Activated CD4-positive, alpha-beta T cell treated with anti-CD3 and anti-CD28 coated beads, Interleukin-2, amount 50 U/mL, for 1 hour (primary cell): ENCODE results near the gene ARRDC4.

ENCODE experiments used
- DNase-seq: peaks from one replicate; pipeline ENCODE4 v3.0.0-alpha.2; 2020

ARRDC4 gene, protein sequence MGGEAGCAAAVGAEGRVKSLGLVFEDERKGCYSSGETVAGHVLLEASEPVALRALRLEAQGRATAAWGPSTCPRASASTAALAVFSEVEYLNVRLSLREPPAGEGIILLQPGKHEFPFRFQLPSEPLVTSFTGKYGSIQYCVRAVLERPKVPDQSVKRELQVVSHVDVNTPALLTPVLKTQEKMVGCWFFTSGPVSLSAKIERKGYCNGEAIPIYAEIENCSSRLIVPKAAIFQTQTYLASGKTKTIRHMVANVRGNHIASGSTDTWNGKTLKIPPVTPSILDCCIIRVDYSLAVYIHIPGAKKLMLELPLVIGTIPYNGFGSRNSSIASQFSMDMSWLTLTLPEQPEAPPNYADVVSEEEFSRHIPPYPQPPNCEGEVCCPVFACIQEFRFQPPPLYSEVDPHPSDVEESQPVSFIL

GRCh38 chr15:97960364-97961066 is at the start of gene ARRDC4:
ARRDC4 (plus strand) TSS chr15:97960703; CDS start chr15:97960862, 159 bp downstream.
- peak; percentile 93 for DNase-seq

- DNase-seq: no peak
Observed at GRCh38 chr15:97914711-97915110, 45.8 kb upstream of the ARRDC4 start.

DNA sequence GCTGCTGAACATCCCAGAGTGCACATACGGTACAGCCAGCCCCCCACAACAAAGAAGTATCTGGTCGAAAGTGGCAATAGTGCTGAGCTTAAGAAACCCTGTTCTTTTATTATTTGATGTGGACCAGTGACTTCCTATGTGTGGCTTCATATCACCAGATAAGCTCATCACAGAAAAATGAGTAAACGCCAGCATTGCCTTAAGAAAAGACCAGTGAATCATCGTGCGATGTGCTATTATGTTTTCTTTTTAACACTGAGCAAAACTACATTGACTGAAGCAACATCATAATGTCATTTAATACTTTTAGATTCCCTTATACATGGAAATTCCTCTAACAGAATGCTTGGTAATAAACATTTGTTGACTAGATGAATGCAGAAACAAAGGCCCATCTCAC is 45.2 kb upstream of the ARRDC4 start:
- no peak for DNase-seq

DNA sequence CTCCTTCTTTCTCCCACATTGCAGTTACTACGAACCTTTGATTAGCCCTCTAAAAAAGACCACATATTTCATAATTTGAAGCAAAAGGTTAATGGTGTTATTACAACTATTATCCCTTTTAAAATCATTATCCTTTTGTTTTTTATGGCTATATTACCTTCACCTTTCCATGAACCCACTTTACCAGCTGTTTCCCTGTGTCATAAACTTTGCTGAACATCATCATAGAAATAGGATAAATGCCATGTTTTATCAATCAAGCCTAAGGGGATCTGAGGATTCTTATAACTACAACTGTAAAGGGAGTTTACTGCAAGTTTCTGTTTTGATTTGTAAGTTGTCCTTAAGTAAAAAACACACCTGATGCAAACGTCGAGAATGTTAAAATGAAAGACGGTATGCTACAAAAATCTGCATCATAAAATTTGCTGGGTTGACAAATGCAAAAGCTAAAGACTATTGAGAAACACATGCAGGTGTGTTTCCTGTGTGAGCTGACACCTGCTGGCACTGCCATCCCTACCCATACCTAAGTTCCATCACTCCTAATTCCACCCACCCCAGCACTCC is 39.1 kb upstream of the ARRDC4 start:
- no peak for DNase-seq

DNA sequence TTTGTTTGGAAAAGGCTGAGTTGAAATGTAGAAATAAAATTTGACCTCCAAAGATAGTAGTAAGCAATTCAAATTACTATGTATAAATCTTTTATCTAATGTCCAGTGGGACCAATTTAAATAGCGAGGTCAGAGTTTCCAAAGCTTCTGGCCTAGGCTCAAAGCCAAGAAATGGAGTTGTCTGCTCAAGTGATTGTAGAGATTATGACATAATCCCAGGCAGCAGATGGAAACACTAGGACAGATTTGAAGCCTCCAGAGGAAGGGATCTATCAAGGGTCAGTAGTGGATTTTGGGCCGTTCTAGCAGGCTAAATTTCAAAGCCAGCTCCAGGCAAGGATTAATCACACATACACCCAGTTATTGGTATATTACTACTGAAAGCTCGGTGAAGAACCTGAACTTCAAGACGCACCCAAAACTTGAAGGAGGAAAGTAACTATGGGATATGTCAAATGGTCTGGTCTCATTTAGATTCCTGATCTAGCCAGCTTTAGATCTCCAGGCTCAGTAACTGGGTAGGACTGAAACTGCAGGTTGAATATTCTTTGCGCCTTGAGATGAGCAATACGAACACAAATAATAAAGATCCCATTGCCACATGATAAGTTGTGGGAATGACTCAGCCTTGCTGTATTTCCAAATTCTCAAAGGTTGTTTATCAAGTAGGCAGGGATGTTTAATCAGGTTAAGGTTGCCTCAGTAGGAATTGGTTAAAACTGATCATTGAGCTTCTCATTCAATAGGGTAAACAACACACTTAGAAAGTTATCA is 30.9 kb upstream of the ARRDC4 start:
- no peak for DNase-seq

DNA sequence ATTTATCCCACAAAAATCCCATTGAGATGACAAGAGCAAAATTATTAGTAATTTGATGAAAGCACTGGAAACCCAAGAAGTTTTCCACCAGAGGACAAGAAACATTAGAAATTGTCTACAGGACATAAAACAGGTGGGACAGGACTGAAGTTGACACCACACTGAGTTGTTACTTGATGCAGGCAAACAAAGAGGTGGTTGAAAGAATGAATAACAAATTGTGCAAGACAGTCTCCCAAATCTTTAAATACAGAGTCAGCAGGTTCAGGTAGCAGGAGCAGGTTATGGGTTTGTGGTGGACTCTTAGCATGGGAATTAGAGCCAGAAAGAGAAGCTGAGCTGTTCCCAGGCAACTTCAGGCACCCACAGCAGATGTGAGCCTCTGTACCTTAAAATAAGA is 30.3 kb upstream of the ARRDC4 start:
- DNase-seq: no peak

- DNase-seq: no peak
Observed at GRCh38 chr15:97931314-97931713, 29.2 kb upstream of the ARRDC4 start.

GRCh38 chr15:97933589-97933988 is 26.9 kb upstream of the ARRDC4 start:
- DNase-seq: no peak

GRCh38 chr15:97940993-97941392 is 19.5 kb upstream of the ARRDC4 start:
- no peak for DNase-seq

GRCh38 chr15:97941572-97941971 is 18.9 kb upstream of the ARRDC4 start:
- no peak for DNase-seq

DNA sequence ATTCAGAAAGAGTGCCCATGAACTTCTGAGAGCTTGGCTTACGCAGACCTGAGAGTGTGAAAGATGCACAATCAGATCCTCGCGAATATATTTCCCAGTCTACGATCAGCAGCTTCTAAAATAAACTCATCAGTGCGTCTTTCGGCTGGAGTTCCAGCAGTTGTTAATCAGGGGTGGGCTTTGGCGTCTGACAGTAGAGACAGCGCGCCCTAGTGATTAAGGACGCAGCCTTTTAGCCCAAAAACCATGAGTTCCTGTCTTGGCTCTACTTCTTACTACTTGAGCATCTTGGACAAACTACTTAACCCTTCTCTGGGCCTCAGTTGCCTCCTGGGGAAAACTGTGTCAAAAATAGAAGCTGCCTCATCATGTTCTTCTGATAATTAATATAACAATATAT is 15.8 kb upstream of the ARRDC4 start:
- no peak for DNase-seq

DNA sequence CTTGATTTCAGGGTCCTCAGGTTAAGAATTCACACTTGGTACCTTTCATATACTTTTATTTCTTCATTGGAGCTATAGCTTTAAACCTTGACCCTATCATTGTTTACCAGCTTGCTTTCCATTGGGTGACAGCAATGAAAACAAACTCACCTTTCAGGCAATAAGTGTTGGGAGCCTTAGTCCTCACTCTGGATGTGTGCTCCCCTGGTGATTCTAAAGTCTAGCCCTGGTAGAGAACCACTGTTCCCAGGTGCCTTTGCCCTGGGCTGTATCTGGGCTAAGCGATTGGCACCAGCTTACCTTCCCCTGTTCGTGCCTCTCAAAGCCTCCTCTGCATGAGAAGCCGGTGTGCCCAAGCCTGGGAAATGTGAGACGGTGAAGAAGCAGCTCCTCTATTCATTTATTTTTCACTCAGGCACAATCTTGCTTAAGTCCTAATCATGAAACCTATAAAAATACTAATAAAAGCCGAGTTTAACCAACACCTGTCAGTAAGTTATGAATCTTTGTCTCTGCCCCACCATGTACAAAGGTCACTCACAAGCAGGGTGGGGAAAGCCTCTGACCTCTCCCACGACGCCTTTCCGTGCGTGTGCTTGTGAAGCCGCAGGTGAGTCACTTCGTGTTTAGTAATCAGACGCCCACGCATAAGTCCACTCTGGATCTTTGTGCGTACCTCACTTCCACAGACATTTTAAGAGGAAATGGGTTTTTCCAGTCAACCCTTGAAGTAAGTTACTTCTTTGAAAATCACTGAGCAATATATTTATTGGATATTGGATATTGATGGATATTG is 12.8 kb upstream of the ARRDC4 start:
- no peak for DNase-seq

GRCh38 chr15:97953254-97953653 is 7.2 kb upstream of the ARRDC4 start:
- DNase-seq: no peak

DNA sequence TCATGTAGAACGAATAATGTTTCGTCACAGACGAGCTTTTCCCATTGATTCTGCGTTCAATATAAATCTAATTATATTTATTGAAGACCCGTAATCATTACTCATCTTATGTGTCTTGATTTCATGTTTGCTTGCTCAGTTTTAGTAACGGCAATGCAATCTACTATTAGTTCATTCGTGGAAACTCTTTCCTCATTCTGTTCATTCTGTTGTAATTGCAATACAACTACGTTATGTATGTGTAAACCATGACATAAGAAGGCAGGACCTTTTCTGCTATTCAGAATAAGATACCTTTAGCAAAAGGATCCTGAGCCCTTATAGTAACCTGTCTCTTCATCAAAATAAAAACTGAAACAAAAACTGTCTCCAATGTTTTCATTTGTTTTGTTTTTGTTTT is 6.8 kb upstream of the ARRDC4 start:
- DNase-seq: no peak

DNA sequence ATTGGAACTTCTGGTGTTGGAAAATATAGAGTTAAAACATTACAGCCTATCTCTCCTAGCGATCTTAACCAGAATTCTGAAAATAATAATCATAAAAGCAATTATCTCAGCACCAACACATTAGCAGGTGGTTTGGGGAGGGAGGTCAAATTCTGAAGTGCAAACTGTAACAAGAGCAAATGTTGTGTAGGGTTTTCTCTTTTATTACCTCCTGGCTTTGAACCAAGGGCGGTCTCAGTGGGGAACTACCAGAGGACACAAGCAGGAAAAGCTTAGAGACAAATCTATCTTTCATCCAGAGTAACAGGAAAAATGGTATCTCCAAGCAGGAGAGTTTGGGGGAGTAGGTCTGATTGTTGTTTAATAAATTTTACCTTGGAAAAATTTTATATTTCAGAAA is 5.5 kb upstream of the ARRDC4 start:
- no peak for DNase-seq

- DNase-seq: no peak
Observed at GRCh38 chr15:97955529-97955928, 5.0 kb upstream of the ARRDC4 start.

DNA sequence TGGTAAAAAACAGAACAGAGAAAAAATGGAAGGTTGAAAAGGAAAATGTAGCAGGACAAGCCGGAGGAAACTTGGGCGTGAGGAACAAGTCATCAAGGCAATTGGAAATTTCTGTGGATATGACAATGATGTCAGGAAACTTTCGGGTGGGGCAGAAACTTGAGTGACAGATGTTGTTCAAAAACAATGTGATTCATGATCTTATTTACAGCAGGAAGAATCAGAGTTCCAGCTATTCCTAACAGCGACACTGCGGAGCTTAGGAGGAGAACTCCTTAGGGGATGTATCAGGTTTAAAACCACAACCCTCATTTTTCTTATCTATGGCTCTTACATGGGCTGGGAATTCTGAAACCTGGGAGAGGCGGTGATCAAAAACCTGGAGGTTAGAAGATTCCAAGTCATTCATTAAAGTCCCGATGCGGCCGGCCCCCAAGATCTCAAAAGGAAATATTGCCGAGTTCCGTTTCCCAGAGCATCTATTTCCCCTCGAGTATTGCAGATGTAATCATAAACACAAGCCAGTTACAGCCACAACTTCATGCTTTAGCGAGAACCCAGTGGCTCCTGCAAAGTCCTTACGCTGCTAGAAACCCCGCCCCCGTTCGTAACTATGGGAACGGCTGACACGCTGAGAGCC is 659 bp upstream of the ARRDC4 start:
- DNase-seq: no peak

GRCh38 chr15:97961067-97961954 is 808 bp downstream of the ARRDC4 start:
- DNase-seq: peak; percentile 3

DNA sequence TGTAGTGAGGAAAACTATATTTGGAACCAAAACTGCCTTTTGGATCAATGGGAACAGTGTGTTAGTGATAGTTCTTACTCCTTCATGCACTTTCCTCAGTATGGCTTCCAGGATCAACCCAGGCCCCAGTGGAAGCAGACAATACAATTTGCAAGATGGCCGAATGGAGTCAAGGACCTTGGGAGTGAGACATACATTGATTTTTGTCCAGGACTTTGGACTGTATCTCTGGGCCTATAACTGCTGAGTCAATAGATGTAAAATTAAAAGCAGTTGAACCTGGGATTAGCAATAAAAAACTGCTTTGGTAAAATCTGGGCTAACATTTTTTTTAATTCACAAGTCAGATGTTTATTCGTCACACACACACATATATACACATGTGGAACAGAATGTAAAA is 1.8 kb downstream of the ARRDC4 start:
- no peak for DNase-seq

GRCh38 chr15:97963779-97964178 is 3.3 kb downstream of the ARRDC4 start:
- no peak for DNase-seq

DNA sequence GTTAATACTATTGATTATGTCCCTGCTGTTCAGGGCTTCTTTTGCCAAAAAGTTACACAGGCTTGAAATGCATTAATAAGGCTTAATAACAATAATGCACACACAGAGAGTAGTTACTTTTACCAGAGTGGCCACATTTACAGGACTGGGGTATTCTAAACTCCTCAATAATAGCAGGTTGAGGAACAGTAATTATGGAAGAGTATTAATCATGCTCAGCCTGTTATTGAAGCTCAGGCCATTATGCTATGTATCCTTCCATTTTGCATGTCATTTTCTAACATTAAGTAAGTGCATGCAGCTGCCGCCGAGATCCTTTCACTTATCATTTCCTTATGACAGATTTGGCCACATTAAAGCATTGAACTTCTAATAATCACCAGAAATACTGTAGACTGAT is 5.7 kb downstream of the ARRDC4 start:
- no peak for DNase-seq
